Measurements from ENCODE around the gene CCT2.
"Not testable (repeated sequence)": the region's sequence is repeated elsewhere in the genome, so short reads cannot be mapped to it uniquely, and the experiment has no call there.

The CCT2 gene

DNA sequence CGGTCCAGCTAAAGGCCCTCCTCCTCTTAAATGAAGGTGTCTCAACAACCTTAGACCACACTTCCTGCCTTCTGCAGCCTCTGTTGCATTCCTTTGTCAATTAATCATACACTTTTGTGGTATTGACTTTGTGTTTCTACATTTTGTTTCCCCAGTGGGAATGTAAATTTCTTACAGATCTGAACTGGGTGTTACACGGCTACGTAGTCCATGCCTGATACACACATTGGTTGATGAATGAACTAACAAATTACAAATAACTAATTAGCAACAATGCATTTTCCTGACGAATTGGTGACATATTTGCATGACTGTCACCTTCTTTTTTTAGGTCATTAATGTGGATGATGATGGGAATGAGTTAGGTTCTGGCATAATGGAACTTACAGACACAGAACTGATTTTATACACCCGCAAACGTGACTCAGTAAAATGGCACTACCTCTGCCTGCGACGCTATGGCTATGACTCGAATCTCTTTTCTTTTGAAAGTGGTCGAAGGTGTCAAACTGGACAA, 15.2 kb upstream of the CCT2 start:
- TF ChIP-seq POLR2A (IDR thresholded peaks at IDR 0.05; ENCODE audit: low read length) (no peak), GATA1 (IDR thresholded peaks at IDR 0.05; ENCODE audit: low read depth, low read length) (no peak)
- no peak for DNase-seq

DNA sequence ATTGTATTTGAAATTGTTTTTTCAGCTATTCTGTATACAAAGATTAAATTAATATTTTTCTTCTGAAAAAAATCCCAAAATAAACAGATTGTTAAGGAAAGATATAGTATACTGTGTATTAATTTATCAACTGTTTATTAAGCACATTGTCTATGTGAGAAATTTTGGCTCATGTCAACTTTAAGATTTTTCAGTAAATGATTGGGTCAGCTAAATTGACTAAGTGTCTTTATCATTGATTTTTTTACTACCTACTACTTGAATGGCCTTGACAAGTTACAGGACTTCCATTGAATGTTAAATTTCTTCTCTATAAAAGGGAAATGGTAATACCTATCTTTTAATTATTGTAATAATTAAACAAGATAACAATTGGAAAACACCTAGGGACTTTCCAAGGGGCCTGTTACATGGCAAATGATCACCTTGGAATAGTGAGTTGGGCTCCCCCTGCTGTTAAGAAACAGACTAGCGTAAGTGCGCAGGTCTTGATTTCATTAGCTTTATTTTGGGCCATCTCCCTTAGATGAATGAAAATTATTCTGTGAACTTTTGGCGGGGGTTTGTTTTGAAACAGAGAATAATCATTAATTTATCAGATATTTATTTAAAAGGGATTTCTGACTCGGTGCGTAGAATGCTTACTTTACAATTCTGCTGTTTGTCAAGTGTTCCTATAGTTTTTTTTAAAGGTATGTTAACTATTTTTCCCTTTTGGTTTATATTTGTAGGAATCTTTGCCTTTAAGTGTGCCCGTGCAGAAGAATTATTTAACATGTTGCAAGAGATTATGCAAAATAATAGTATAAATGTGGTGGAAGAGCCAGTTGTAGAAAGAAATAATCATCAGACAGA, 14.5 kb upstream of the CCT2 start:
- no peak for TF ChIP-seq GATA1 (IDR thresholded peaks at IDR 0.05; ENCODE audit: low read depth, low read length)
- no peak for TF ChIP-seq POLR2A (IDR thresholded peaks at IDR 0.05; ENCODE audit: low read length)
- DNase-seq = peak; percentile 76 to 84

DNA sequence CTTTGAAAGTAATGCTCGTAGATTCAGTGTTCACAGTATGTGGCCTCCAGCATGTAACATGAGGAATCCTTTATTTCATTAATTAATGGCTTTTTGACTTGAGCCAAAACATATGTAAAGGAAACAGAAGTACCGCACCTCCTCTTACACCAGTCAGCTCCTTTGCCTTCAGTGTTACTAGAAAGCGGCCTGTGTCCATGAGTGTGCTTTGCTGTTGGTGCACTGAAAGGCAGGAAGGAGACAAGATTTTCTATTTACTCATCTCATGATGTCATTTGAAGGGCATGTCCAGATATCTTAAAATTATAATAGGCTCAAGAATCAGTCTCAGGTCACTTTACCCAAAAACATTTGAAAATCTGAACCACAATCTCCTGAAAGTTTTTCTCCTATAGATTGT, 9.9 kb upstream of the CCT2 start:
- no peak for DNase-seq
- no peak for TF ChIP-seq POLR2A (IDR thresholded peaks at IDR 0.05; ENCODE audit: low read length)
- no peak for TF ChIP-seq GATA1 (IDR thresholded peaks at IDR 0.05; ENCODE audit: low read depth, low read length)

DNA sequence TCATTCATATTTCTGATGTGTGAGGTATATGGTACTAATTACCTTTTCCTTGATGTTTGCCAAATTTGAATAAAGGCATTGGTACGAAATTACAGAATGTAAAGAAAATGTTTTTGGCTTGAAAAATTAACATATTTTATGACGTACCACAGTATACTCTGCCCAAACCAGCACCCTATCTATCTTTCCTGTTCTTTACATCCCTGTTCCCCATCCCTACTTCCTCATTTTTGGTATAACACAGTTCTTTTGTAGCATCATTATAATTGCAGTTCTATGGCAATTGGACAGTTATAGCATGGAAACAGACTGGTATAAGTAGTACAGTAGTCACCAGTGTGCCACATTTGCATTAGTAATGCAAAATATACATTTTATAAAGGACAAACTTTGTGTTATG, 7.0 kb upstream of the CCT2 start:
- no peak for DNase-seq
- TF ChIP-seq POLR2A (IDR thresholded peaks at IDR 0.05; ENCODE audit: low read length) (no peak), GATA1 (IDR thresholded peaks at IDR 0.05; ENCODE audit: low read depth, low read length) (no peak)

DNA sequence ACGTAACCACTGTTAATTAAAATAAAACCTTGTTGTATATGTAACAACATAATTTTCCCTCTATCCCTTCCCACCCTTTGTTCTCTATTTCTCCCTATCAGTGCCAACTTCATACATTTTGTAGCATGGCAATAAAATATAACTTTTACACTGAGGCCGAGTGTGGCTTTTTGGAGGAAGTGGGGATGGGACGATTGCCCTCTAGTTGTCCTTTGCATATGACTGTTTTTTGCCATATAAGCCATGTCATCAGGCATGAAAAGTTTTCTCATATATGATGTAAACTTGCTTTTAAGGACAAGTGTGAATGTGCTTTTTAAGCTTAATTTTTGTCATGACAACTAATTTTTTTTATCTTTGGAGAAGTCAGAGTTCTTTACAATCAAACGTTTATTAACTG, 6.2 kb upstream of the CCT2 start:
- no peak for DNase-seq
- TF ChIP-seq GATA1 (IDR thresholded peaks at IDR 0.05; ENCODE audit: low read depth, low read length) = no peak
- TF ChIP-seq POLR2A (IDR thresholded peaks at IDR 0.05; ENCODE audit: low read length) = no peak

DNA sequence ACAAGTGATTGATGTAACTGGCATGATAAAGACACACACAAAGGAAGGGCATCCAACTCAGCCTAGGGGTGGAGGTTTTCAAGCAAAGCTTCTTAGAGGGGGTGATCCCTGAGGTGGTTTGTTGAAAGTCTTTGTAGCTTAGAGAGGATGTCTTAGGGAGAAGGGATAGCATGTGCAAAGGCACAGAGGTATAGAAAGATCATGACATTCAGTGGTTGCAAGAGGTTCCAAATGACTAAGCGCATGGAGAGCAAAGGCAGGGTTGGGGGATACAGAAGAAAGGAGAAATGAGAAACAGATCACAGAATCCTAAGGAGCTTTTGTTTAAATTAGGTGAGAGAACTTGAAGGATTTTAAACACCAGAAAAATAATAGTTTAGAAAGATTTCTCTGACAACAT, 5.2 kb upstream of the CCT2 start:
- TF ChIP-seq POLR2A (IDR thresholded peaks at IDR 0.05; ENCODE audit: low read length) (no peak), GATA1 (IDR thresholded peaks at IDR 0.05; ENCODE audit: low read depth, low read length) (no peak)
- DNase-seq = no peak

DNA sequence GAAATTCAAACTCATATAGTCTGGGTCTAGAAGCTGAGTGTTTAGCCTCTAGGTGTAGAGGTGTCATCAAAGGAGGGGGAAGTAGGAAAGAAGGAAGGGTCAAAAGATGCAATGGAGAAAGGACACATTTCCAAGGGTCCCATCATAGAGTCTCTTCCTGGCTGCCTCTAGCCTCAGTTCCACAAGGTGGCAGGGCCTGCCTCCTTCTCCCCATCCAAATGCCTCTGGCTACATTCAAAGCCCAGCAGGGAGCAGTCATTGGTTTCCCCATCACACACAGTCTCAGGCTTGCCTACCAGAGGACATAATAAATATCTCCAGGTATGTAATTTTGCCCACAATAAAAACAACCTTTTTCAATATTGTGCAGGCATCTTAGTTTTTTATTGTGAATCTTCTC, 2.1 kb upstream of the CCT2 start:
- DNase-seq = peak; percentile 65 to 66
- TF ChIP-seq POLR2A (IDR thresholded peaks at IDR 0.05; ENCODE audit: low read length) (no peak), GATA1 (IDR thresholded peaks at IDR 0.05; ENCODE audit: low read depth, low read length) (no peak)

DNA sequence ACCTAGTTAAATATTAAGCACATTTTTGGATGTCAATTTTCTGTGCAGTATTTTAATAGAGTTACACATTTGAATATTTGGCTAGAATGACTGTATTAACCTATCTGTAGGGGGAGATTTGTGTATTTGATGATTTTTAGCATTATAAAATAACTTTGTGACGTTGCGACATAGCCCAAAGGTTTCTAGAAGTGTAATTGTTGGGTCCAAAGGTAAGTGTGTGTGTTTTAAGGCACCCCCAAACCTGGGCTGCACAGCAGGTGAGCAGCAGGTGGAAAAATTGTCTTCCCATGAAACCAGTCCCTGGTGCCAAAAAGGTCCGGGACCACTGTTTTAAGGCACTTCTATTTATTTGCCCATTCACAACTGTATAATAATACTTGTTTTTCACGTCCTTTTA, 3.3 kb downstream of the CCT2 start:
- TF ChIP-seq GATA1 (IDR thresholded peaks at IDR 0.05; ENCODE audit: low read depth, low read length) = no peak
- DNase-seq = no peak

DNA sequence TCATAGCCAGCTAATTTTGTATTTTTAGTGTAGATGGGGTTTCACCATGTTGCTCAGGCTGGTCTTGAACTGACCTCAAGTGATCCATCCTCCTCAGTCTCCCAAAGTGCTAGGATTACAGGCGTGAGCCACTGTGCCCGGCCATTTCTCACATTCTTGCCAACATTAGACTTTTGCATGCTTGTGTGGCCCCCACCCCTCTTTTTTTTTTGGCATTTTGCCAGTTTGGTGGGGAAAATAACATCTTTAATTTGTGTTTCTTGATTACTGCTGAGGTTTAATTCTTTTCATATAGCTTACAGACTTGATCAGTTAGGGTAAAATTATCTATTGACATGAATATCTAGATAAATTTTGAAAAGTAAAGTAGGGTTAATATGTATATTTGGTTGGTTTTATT, 3.8 kb downstream of the CCT2 start:
- DNase-seq = peak in 1 of 2 experiments; percentile 20
- TF ChIP-seq GATA1 (IDR thresholded peaks at IDR 0.05; ENCODE audit: low read depth, low read length) (no peak), POLR2A (IDR thresholded peaks at IDR 0.05; ENCODE audit: low read length) (no peak)

DNA sequence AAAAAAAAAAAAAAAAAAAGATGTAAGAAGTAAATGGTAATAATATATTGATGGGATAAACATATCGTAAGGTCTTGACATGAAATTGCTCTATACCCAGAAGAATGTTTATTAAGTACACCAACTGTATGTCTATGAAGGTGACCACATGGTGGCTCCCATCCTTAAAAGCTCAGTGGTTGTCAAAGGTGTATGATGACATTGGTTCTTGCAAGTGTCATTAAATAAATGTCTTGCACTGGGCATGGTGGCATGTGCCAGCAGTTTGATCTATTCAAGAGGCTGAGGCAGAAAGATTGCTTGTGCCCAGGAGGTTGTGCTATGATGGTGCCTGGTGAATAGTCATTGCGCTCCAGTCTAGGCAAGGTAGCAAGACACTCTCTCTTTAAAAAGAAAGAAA, 10.4 kb downstream of the CCT2 start:
- DNase-seq = peak; percentile 50 to 63

DNA sequence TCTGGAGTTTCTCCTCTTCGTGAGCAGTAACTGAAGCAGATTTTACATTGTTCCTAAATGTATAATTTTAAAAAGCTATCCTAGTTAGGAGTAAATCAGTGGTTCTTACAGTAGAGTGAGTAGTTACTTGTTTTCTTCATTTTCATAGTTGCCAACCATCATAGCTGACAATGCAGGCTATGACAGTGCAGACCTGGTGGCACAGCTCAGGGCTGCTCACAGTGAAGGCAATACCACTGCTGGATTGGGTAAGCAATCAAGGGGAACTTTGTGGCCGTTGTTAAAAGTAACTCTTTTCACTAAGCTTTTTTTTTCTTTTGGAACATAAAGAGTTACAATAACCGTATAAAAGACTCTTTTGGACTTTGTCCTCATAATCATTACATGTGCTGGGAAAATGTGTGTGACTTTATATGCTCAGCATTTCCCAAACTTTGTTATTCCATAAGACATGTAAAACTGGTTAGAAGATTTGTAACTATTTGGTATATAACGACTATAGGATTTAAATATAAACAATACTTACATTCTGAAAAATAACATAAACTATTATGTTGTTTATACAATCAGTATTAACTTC, 13.0 kb downstream of the CCT2 start:
- no peak for DNase-seq
- no peak for TF ChIP-seq POLR2A (IDR thresholded peaks at IDR 0.05; ENCODE audit: low read length)
- TF ChIP-seq GATA1 (IDR thresholded peaks at IDR 0.05; ENCODE audit: low read depth, low read length) = no peak

More for the DNA sequence above, 10.4 kb downstream of the CCT2 start:
- no peak for TF ChIP-seq POLR2A (IDR thresholded peaks at IDR 0.05; ENCODE audit: low read length)
- no peak for TF ChIP-seq GATA1 (IDR thresholded peaks at IDR 0.05; ENCODE audit: low read depth, low read length)

DNA sequence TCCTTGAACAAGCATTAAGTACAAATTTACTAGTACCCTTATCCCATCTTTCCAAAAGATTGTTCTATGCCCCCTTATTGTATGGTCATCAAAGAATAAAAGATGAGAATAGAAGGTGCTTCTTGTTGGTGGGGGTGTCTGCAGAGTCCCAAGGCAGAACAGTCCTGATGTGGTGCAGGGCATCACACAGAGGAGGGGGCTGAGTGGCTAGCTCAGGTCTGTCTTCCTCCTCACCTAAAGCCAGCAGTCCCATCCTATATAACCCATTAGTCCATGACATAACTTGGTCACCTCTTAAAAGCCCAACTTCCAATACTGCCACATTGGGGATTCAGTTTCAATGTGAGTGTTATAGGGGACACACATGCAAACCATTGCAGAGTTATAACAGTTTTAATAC, 15.5 kb downstream of the CCT2 start:
- DNase-seq = no peak
- TF ChIP-seq POLR2A (IDR thresholded peaks at IDR 0.05; ENCODE audit: low read length) = no peak
- TF ChIP-seq GATA1 (IDR thresholded peaks at IDR 0.05; ENCODE audit: low read depth, low read length) = no peak

DNA sequence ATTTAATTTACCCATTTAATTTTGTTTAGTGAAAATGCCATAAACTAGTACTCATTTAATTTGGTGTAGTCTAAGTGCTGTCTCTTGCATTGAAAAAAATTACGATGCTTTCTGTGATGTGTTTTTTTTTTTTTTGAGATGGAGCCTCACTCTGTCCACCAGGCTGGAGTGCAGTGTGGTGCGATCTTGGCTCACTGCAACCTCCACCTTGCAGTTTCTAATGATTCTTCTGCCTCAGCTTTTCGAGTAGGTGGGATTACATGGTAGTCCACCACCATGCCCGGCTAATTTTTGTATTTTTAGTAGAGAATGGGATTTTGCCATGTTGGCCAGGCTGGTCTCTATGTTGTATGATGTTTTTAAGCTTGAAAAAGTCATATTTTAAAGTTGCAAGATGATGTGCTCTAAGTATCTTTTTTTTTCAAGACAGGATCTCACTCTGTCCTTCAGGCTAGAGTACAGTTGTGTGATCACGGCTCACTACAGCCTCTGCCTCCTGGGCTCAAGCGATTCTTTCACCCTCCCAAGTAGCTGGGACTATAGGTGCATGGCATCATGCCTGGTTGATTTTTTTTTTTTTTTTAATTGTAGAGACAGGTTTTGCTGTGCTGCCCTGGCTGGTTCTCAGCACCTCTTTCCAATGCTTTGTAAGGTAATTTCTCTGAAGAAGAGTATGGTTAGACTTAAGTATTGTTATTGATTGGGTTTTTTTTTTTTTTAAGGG, 16.9 kb downstream of the CCT2 start:
- no peak for DNase-seq
- peak; percentile 17 for TF ChIP-seq POLR2A (IDR thresholded peaks at IDR 0.05; ENCODE audit: low read length)
- no peak for TF ChIP-seq GATA1 (IDR thresholded peaks at IDR 0.05; ENCODE audit: low read depth, low read length)

DNA sequence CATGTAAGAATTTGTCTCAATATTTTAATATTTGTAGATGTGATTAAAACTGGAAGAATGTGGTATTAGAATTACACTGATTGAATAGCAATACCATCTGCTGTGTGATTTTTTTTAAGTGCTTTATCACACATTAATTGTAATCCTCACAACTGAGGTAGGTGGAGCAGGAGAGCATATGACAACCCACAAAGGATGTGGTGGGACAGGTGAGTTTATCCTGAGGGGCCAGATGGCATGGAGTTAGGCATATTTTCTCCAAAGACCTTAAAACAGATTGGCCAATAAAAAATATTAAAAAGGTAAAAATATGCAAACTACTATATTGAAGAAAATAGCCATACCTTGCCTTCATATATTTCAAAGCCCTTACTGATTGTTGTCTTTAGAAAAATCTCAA, 17.7 kb downstream of the CCT2 start:
- peak in 1 of 2 experiments; percentile 18 for DNase-seq
- TF ChIP-seq POLR2A (IDR thresholded peaks at IDR 0.05; ENCODE audit: low read length) = peak; percentile 6
- TF ChIP-seq GATA1 (IDR thresholded peaks at IDR 0.05; ENCODE audit: low read depth, low read length) = no peak

DNA sequence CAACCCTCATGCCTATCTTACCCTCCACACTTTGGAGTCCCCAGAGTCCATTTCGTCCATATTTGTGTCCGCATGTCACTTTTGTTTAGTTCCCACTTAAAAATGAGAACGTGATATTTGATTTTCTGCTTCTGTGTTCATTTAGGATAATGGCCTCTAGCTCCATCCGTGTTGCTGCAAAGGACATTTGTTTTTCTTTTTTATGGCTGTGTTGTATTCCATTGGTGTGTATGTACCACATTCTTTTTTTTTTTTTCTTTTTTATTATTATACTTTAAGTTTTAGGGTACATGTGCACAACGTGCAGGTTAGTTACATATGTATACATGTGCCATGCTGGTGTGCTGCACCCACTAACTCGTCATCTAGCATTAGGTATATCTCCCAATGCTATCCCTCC, 18.3 kb downstream of the CCT2 start:
- DNase-seq = not testable (repeated sequence)

DNA sequence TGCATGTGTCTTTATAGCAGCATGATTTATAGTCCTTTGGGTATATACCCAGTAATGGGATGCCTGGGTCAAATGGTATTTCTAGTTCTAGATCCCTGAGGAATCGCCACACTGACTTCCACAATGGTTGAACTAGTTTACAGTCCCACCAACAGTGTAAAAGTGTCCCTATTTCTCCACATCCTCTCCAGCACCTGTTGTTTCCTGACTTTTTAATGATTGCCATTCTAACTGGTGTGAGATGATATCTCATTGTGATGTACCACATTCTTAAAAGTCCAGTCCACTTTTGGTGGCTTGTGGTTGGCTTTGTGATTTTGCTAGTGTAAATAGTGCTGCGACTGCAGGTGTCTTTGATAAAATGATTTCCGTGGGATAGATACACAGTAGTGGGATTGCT, 19.0 kb downstream of the CCT2 start:
- not testable (repeated sequence) for DNase-seq

Data from erythroblast (primary cell).